Liver (tissue), 9 donors: ENCODE results near the gene TOPAZ1. TPM values are rescaled to one million over a fixed set of nuclear protein-coding genes. Genes with fewer than 3 reads are reported as not detected.

Source experiments
- DNase-seq: peaks from one replicate; pipeline ENCODE4 v3.0.0-alpha.2; 2017; ENCODE audit warnings: low spot score
- H3K27ac ChIP-seq, 2 donors: one replicate each; pipeline ENCODE4 v1.7.0; 2013; ENCODE audit warnings: inconsistent platforms in 2 of 2, low read length in 2 of 2, control low read depth in 1 of 2, low read depth in 1 of 2, mild to moderate bottlenecking in 1 of 2
- H3K27me3 ChIP-seq, 4 donors: one replicate each; pipeline versions ENCODE4 v1.6.1 to v1.7.0; 2013; ENCODE audit warnings: low read length in 3 of 4, inconsistent platforms in 1 of 4, mild to moderate bottlenecking in 1 of 4, moderate library complexity in 1 of 4; ENCODE audit not compliant: control insufficient read depth in 4 of 4, insufficient read depth in 4 of 4
- H3K36me3 ChIP-seq, 4 donors: one replicate each; pipeline versions ENCODE4 v1.6.1 to v1.7.0; 2013; ENCODE audit warnings: low read length in 3 of 4, mild to moderate bottlenecking in 3 of 4, low read depth in 1 of 4, moderate library complexity in 1 of 4; ENCODE audit not compliant: control insufficient read depth in 4 of 4, insufficient read depth in 3 of 4
- H3K4me1 ChIP-seq, 4 donors: one replicate each; pipeline versions ENCODE4 v1.6.1 to v1.7.0; 2013; ENCODE audit warnings: low read length in 3 of 4, mild to moderate bottlenecking in 3 of 4, moderate library complexity in 1 of 4; ENCODE audit not compliant: control insufficient read depth in 4 of 4, insufficient read depth in 4 of 4
- H3K4me3 ChIP-seq, 3 donors: one replicate each; pipeline versions ENCODE4 v1.6.1 to v1.7.0; 2013; ENCODE audit warnings: low read length in 3 of 3, control low read depth in 1 of 3, low read depth in 1 of 3, mild to moderate bottlenecking in 1 of 3
- H3K9ac ChIP-seq, 2 donors: one replicate each; pipeline ENCODE4 v1.7.0; 2013; ENCODE audit warnings: low read length in 2 of 2, mild to moderate bottlenecking in 2 of 2, moderate library complexity in 2 of 2, control low read depth in 1 of 2, low read depth in 1 of 2
- H3K9me3 ChIP-seq, 4 donors: one replicate each; pipeline versions ENCODE4 v1.6.1 to v1.7.0; 2013; ENCODE audit warnings: low read length in 3 of 4; ENCODE audit not compliant: control insufficient read depth in 4 of 4
- EGR1 ChIP-seq, 2 donors: IDR thresholded peaks; 2 replicates each; pipeline ENCODE4 v1.6.1; 2016 to 2018; ENCODE audit warnings: antibody characterized with exemption in 2 of 2, low read depth in 2 of 2
- FOXA2 ChIP-seq: IDR thresholded peaks from 2 replicates; pipeline ENCODE4 v1.6.1; 2016; ENCODE audit warnings: antibody characterized with exemption
- GABPA ChIP-seq, 2 donors: IDR thresholded peaks in 1 of 2; conservative IDR thresholded peaks in 1 of 2; 2 replicates each; pipeline ENCODE4 v1.6.1; 2016; ENCODE audit warnings: antibody characterized with exemption in 2 of 2, mild to moderate bottlenecking in 1 of 2, moderate library complexity in 1 of 2
- HNF4A ChIP-seq, 2 donors: conservative IDR thresholded peaks; 2 replicates each; pipeline ENCODE4 v1.6.1; 2016; ENCODE audit warnings: antibody characterized with exemption in 2 of 2, mild to moderate bottlenecking in 2 of 2
- HNF4G ChIP-seq: IDR thresholded peaks from 2 replicates; pipeline ENCODE4 v1.6.1; 2016; ENCODE audit warnings: antibody characterized with exemption
- NR2F2 ChIP-seq: IDR thresholded peaks from 2 replicates; pipeline ENCODE4 v1.6.1; 2016; ENCODE audit warnings: antibody characterized with exemption
- RAD21 ChIP-seq, 2 donors: IDR thresholded peaks; 2 replicates each; pipeline ENCODE4 v1.6.1; 2016; ENCODE audit warnings: antibody characterized with exemption in 2 of 2, mild to moderate bottlenecking in 2 of 2
- RXRA ChIP-seq, 2 donors: IDR thresholded peaks; 2 replicates each; pipeline ENCODE4 v1.6.1; 2017 to 2018; ENCODE audit warnings: antibody characterized with exemption in 2 of 2, mild to moderate bottlenecking in 1 of 2
- SP1 ChIP-seq: IDR thresholded peaks from 2 replicates; pipeline ENCODE4 v1.6.1; 2018; ENCODE audit warnings: antibody characterized with exemption, mild to moderate bottlenecking
- TAF1 ChIP-seq: conservative IDR thresholded peaks from 2 replicates; pipeline ENCODE4 v1.6.1; 2016; ENCODE audit warnings: antibody characterized with exemption, mild to moderate bottlenecking
- YY1 ChIP-seq: IDR thresholded peaks from 2 replicates; pipeline ENCODE4 v1.6.1; 2016; ENCODE audit warnings: antibody characterized with exemption, mild to moderate bottlenecking
- WGBS: extraction: QIAGEN DNeasy Blood & Tissue Kit; methylation state at CpG from one replicate; pipeline ENCODE4 v1.1.7; 2013; 5-methylcytosine and 5-hydroxymethylcytosine counted together
- polyA plus RNA-seq, 2 donors: library from polyadenylated mRNA; stranded (reverse) in 1 of 2; unstranded in 1 of 2; fragments of 200-250 nt in 1 of 2; fragments of >200 nt in 1 of 2; fragmentation: Nextera tagmentation in 1 of 2; extraction: Ambion mirVana in 1 of 2; gene quantifications; one replicate each; pipeline versions ENCODE4 v1.2.1 to v1.2.3, GENCODE V29; 2013 to 2015
- total RNA-seq, 2 donors: library from RNA; depleted of rRNA; stranded (reverse); fragments of >200 nt; gene quantifications; one replicate each; pipeline ENCODE4 v1.2.3, GENCODE V29; 2014
- TF ChIP-seq, protein P1 (sequence below): IDR thresholded peaks from 2 replicates; pipeline ENCODE4 v1.6.1; 2016; ENCODE audit warnings: antibody characterized with exemption
- TF ChIP-seq, protein P2 (sequence below): fragments of 150-350 bp; IDR thresholded peaks from 2 replicates; pipeline ENCODE4 v1.5.1; 2017; ENCODE audit warnings: improper control_type of control experiment, low read depth, low read length; ENCODE audit not compliant: missing input control
- TF ChIP-seq, protein P3 (sequence below): IDR thresholded peaks from 2 replicates; pipeline ENCODE4 v1.6.1; 2016; ENCODE audit warnings: antibody characterized with exemption, mild to moderate bottlenecking
- TF ChIP-seq, protein P4 (sequence below): IDR thresholded peaks from 2 replicates; pipeline ENCODE4 v1.6.1; 2016; ENCODE audit warnings: antibody characterized with exemption
- TF ChIP-seq, protein P5 (sequence below): IDR thresholded peaks from 2 replicates; pipeline ENCODE4 v1.6.1; 2016; ENCODE audit warnings: antibody characterized with exemption
- donor health status: healthy.
- donor health status: healthy.
- donor health status: healthy.
- donor health status: healthy.
- donor health status: healthy.

The TOPAZ1 gene
- total RNA-seq: not detected
- not detected for polyA plus RNA-seq

DNA sequence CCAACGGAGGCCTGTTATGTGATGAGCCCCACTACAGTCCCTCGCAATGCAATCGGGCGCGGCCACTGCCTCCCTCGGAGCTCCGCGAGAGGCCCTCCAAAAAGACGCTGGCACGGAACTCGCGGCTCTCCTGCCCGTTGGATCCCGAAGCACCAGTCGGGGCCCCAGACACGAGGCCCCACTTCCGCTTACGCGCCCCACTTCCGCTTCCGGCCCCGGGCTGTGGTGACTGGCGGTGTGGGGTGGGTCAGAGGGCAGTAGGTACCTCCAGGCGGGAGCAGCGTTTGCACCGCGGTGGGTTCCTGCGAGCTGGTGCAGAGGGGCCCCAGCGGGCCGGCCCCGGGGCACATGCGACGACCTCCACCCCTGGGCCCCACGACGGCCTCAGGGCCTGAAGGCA lies at the start of gene TOPAZ1:
TOPAZ1 (plus strand) TSS at position 181 of the 400 bp plus-strand sequence; CDS start at position 349, 168 bp downstream.
- 95% methylated on average over 35 of the region's 35 CpGs for WGBS
- Histone ChIP-seq H3K27ac (no peak within 1 kb of the TSS), H3K36me3 (no peaks in the 10 kb centered on the region), H3K4me1 (no peaks in the 10 kb centered on the region), H3K9ac (no peak within 1 kb of the TSS), H3K27me3 (no peaks in the 10 kb centered on the region), H3K9me3 (peaks cover 0 to 6% (median 0%) of the 10 kb centered on the region in 4 donors), H3K4me3 (no peak within 1 kb of the TSS)
- DNase-seq: no peak
- TF ChIP-seq, protein P1, sequence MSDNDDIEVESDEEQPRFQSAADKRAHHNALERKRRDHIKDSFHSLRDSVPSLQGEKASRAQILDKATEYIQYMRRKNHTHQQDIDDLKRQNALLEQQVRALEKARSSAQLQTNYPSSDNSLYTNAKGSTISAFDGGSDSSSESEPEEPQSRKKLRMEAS: no peak
- no peak for TF ChIP-seq SP1
- TF ChIP-seq RAD21 (IDR thresholded peaks at IDR 0.05): no peak
- TF ChIP-seq FOXA2: no peak
- TF ChIP-seq, protein P2, sequence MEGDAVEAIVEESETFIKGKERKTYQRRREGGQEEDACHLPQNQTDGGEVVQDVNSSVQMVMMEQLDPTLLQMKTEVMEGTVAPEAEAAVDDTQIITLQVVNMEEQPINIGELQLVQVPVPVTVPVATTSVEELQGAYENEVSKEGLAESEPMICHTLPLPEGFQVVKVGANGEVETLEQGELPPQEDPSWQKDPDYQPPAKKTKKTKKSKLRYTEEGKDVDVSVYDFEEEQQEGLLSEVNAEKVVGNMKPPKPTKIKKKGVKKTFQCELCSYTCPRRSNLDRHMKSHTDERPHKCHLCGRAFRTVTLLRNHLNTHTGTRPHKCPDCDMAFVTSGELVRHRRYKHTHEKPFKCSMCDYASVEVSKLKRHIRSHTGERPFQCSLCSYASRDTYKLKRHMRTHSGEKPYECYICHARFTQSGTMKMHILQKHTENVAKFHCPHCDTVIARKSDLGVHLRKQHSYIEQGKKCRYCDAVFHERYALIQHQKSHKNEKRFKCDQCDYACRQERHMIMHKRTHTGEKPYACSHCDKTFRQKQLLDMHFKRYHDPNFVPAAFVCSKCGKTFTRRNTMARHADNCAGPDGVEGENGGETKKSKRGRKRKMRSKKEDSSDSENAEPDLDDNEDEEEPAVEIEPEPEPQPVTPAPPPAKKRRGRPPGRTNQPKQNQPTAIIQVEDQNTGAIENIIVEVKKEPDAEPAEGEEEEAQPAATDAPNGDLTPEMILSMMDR: no peak
- TF ChIP-seq EGR1 (IDR thresholded peaks at IDR 0.05; ENCODE audit: low read depth in 2 of 2): no peak
- no peak for TF ChIP-seq HNF4A (conservative IDR thresholded peaks at IDR 0.05)
- TF ChIP-seq NR2F2: no peak
- no peak for TF ChIP-seq YY1
- no peak for TF ChIP-seq HNF4G
- TF ChIP-seq TAF1: no peak
- TF ChIP-seq, protein P3, sequence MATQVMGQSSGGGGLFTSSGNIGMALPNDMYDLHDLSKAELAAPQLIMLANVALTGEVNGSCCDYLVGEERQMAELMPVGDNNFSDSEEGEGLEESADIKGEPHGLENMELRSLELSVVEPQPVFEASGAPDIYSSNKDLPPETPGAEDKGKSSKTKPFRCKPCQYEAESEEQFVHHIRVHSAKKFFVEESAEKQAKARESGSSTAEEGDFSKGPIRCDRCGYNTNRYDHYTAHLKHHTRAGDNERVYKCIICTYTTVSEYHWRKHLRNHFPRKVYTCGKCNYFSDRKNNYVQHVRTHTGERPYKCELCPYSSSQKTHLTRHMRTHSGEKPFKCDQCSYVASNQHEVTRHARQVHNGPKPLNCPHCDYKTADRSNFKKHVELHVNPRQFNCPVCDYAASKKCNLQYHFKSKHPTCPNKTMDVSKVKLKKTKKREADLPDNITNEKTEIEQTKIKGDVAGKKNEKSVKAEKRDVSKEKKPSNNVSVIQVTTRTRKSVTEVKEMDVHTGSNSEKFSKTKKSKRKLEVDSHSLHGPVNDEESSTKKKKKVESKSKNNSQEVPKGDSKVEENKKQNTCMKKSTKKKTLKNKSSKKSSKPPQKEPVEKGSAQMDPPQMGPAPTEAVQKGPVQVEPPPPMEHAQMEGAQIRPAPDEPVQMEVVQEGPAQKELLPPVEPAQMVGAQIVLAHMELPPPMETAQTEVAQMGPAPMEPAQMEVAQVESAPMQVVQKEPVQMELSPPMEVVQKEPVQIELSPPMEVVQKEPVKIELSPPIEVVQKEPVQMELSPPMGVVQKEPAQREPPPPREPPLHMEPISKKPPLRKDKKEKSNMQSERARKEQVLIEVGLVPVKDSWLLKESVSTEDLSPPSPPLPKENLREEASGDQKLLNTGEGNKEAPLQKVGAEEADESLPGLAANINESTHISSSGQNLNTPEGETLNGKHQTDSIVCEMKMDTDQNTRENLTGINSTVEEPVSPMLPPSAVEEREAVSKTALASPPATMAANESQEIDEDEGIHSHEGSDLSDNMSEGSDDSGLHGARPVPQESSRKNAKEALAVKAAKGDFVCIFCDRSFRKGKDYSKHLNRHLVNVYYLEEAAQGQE: no peak
- no peak for TF ChIP-seq GABPA (IDR thresholded peaks at IDR 0.05 in 1 of 2, conservative IDR thresholded peaks at IDR 0.05 in 1 of 2)
- TF ChIP-seq, protein P4, sequence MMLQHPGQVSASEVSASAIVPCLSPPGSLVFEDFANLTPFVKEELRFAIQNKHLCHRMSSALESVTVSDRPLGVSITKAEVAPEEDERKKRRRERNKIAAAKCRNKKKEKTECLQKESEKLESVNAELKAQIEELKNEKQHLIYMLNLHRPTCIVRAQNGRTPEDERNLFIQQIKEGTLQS: no peak
- TF ChIP-seq, protein P5, sequence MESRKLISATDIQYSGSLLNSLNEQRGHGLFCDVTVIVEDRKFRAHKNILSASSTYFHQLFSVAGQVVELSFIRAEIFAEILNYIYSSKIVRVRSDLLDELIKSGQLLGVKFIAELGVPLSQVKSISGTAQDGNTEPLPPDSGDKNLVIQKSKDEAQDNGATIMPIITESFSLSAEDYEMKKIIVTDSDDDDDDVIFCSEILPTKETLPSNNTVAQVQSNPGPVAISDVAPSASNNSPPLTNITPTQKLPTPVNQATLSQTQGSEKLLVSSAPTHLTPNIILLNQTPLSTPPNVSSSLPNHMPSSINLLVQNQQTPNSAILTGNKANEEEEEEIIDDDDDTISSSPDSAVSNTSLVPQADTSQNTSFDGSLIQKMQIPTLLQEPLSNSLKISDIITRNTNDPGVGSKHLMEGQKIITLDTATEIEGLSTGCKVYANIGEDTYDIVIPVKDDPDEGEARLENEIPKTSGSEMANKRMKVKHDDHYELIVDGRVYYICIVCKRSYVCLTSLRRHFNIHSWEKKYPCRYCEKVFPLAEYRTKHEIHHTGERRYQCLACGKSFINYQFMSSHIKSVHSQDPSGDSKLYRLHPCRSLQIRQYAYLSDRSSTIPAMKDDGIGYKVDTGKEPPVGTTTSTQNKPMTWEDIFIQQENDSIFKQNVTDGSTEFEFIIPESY: no peak
- TF ChIP-seq RXRA (IDR thresholded peaks at IDR 0.05): no peak
